Omental fat pad (tissue), 4 donors: Measurements from ENCODE around the gene KRTAP5-4. TPM values are rescaled to one million over a fixed set of nuclear protein-coding genes. Genes with fewer than 3 reads are reported as not detected.
"Not testable (repeated sequence)": the region's sequence is repeated elsewhere in the genome, so short reads cannot be mapped to it uniquely, and the experiment has no call there.

Experiments used
- ATAC-seq: fragments of 150-250 bp; one replicate; pipeline ENCODE4 v1.9.1; 2016; ENCODE audit warnings: mild to moderate bottlenecking, moderate library complexity; ENCODE audit not compliant: low FRiP score
- DNase-seq: peaks from one replicate; pipeline ENCODE4 v3.0.0-alpha.2; 2019; ENCODE audit warnings: low spot score
- CTCF ChIP-seq, 3 donors: fragments of 450-650 bp; IDR thresholded peaks; one replicate each; pipeline ENCODE4 v1.5.1; 2016 to 2017; ENCODE audit warnings: antibody characterized with exemption in 3 of 3, mild to moderate bottlenecking in 3 of 3, moderate library complexity in 2 of 3
- total RNA-seq, 4 donors: library from RNA; depleted of rRNA; stranded (reverse); fragments of >200 nt; gene quantifications; one replicate each; pipeline ENCODE4 v1.1.0, GENCODE V29; 2016

Gene KRTAP5-4
- total RNA-seq, result not detected

GRCh38 chr11:1622086-1622485 lies at the start of gene KRTAP5-4:
Gene KRTAP5-4 (minus strand): TSS chr11:1622138. CDS start chr11:1622093, 45 bp downstream.
- no peak for TF ChIP-seq CTCF (IDR thresholded peaks at IDR 0.05)
- no peak for ATAC-seq
- DNase-seq, result no peak

GRCh38 chr11:1671658-1672057 lies 49.7 kb upstream of the KRTAP5-4 start:
- TF ChIP-seq CTCF (IDR thresholded peaks at IDR 0.05), result no peak
- no peak for ATAC-seq
- no peak for DNase-seq

- DNase-seq (no peak), ATAC-seq (no peak)
- no peak for TF ChIP-seq CTCF (IDR thresholded peaks at IDR 0.05)
Observed at GRCh38 chr11:1670905-1671371, 49.0 kb upstream of the KRTAP5-4 start.

GRCh38 chr11:1670457-1670856 lies 48.5 kb upstream of the KRTAP5-4 start:
- DNase-seq, ATAC-seq: not testable (repeated sequence)

- ATAC-seq, result no peak
- no peak for TF ChIP-seq CTCF (IDR thresholded peaks at IDR 0.05)
- DNase-seq, result no peak
Observed at GRCh38 chr11:1669546-1670218, 47.7 kb upstream of the KRTAP5-4 start.

GRCh38 chr11:1668911-1669473 lies 47.1 kb upstream of the KRTAP5-4 start:
- ATAC-seq, result no peak
- no peak for TF ChIP-seq CTCF (IDR thresholded peaks at IDR 0.05)
- no peak for DNase-seq

- DNase-seq, result no peak
Observed at GRCh38 chr11:1667906-1668305, 46.0 kb upstream of the KRTAP5-4 start.

More at GRCh38 chr11:1667906-1668305, 46.0 kb upstream of the KRTAP5-4 start:
- ATAC-seq, result no peak
- no peak for TF ChIP-seq CTCF (IDR thresholded peaks at IDR 0.05)
